Measurements from ENCODE around the gene POU4F2.

Gene POU4F2

DNA sequence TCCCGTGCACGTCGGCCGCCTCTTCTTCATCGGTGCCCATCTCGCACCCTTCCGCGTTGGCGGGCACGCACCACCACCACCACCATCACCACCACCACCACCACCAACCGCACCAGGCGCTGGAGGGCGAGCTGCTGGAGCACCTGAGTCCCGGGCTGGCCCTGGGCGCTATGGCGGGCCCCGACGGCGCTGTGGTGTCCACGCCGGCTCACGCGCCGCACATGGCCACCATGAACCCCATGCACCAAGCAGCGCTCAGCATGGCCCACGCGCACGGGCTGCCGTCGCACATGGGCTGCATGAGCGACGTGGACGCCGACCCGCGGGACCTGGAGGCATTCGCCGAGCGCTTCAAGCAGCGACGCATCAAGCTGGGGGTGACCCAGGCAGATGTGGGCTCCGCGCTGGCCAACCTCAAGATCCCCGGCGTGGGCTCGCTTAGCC is 1.4 kb downstream of the POU4F2 start:
- Histone ChIP-seq H3K4me3 (no peak overlapping the region), H3K4me2 (no peak overlapping the region), H3K9ac (no peak overlapping the region), H3K27me3 (no peaks in the 10 kb centered on the region), H3K4me1 (no peaks in the 10 kb centered on the region), H3K27ac (no peak overlapping the region), H3K9me3 (peaks cover 40% of the 10 kb centered on the region), H4K20me1 (no peaks in the 10 kb centered on the region), H3K36me3 (no peaks in the 10 kb centered on the region)
- no peak for TF ChIP-seq Cebpa-rat (IDR thresholded peaks at IDR 0.05)

DNA sequence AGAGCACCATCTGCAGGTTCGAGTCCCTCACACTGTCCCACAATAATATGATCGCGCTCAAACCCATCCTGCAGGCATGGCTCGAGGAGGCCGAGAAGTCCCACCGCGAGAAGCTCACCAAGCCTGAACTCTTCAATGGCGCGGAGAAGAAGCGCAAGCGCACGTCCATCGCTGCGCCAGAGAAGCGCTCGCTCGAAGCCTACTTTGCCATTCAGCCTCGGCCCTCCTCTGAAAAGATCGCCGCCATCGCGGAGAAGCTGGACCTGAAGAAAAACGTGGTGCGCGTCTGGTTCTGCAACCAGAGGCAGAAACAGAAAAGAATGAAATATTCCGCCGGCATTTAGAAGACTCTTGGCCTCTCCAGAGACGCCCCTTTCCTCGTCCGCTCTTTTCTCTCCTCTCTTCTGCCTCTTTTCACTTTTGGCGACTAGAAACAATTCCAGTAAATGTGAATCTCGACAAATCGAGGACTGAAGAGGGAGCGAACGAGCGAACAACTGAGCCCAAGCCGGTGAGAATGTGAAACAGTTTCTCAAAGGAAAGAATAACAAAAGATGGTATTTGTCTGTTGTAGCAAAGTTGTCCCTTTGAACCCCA is 1.9 kb downstream of the POU4F2 start:
- Histone ChIP-seq H3K27me3 (no peaks in the 10 kb centered on the region), H3K9me3 (peaks cover 40% of the 10 kb centered on the region), H3K27ac (no peak overlapping the region), H3K36me3 (no peaks in the 10 kb centered on the region), H3K9ac (no peak overlapping the region), H3K4me1 (no peaks in the 10 kb centered on the region), H3K4me3 (no peak overlapping the region), H3K4me2 (no peak overlapping the region), H4K20me1 (no peaks in the 10 kb centered on the region)
- no peak for TF ChIP-seq Cebpa-rat (IDR thresholded peaks at IDR 0.05)

DNA sequence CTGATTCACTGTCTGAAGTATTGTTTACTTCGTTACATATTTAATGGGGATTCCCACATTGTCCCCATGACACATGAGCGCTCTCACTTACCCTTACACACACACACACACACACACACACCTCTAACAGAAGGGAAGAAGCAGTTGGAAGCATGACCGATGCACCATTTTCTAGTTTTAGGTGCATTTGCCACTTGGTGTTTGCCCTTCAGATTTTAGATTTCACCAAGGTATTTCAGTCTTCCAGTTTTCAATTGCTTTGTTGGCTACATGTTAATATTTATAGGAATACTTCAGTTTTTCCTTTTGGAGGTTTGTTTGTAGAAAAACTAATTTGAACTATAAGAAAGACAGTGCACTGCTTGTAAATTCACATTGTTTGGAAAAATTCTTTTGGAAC is 3.1 kb downstream of the POU4F2 start:
- Histone ChIP-seq H3K27me3 (no peaks in the 10 kb centered on the region), H3K4me2 (no peak overlapping the region), H3K9me3 (peaks cover 39% of the 10 kb centered on the region), H3K36me3 (no peaks in the 10 kb centered on the region), H3K4me1 (no peaks in the 10 kb centered on the region), H3K4me3 (no peak overlapping the region), H4K20me1 (no peaks in the 10 kb centered on the region), H3K9ac (no peak overlapping the region), H3K27ac (no peak overlapping the region)
- TF ChIP-seq Cebpa-rat (IDR thresholded peaks at IDR 0.05), result no peak

DNA sequence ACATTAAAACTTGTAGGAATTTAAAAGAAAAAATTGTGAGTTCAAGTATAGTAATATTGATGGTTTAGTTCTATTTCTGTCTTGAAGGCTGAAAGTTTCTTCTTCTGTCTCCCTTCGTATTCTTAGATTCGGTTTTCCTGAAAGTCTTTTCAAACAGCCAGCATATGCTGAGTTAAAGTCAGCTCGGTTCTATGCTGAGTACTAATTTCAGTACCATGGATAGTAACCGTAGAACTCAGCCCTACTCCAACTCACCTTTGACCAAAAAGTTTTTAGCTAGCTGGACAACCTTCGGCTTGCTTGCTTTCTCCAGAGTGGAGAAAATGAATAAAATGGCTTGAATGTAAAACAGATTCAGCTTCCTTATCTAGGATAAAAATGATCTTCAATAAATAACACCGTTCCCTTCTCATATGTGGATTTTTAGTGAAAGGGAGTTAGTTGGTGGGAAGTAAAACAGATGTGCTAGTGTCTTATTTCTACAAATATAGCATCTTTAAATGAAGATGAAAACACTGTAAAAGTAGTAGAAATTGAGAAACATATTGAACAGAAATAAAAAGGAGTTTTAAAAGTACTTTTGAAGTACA is 5.2 kb downstream of the POU4F2 start:
- TF ChIP-seq Cebpa-rat (IDR thresholded peaks at IDR 0.05), result no peak
- Histone ChIP-seq H3K27me3 (no peaks in the 10 kb centered on the region), H3K36me3 (no peaks in the 10 kb centered on the region), H3K4me3 (no peak overlapping the region), H3K4me1 (no peaks in the 10 kb centered on the region), H3K4me2 (no peak overlapping the region), H3K27ac (no peak overlapping the region), H3K9me3 (peaks cover 17% of the 10 kb centered on the region), H3K9ac (no peak overlapping the region), H4K20me1 (no peaks in the 10 kb centered on the region)

DNA sequence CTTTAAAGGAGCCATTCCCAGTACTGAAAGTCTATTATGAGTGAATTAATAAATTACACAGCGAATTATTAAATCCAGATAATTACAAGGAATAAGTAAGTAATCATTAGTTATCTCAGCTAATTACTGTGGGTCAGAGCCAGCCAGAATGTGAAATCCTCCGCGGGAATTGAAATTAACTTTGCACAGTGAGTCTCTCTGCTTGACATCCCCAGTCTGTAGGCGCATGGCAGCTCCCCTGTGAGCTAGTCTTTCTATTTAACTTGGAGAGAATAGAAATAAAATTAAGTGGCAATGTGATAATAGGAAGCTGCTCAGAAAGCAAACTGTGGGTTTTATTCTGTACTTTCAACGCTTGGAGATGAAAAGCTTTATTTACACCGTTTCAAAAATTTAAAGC is 7.2 kb downstream of the POU4F2 start:
- Histone ChIP-seq H3K27ac (no peak overlapping the region), H3K9ac (no peak overlapping the region), H4K20me1 (no peaks in the 10 kb centered on the region), H3K4me3 (no peak overlapping the region), H3K4me2 (no peak overlapping the region), H3K4me1 (no peaks in the 10 kb centered on the region), H3K9me3 (no peaks in the 10 kb centered on the region), H3K27me3 (no peaks in the 10 kb centered on the region), H3K36me3 (no peaks in the 10 kb centered on the region)
- TF ChIP-seq Cebpa-rat (IDR thresholded peaks at IDR 0.05), result no peak

DNA sequence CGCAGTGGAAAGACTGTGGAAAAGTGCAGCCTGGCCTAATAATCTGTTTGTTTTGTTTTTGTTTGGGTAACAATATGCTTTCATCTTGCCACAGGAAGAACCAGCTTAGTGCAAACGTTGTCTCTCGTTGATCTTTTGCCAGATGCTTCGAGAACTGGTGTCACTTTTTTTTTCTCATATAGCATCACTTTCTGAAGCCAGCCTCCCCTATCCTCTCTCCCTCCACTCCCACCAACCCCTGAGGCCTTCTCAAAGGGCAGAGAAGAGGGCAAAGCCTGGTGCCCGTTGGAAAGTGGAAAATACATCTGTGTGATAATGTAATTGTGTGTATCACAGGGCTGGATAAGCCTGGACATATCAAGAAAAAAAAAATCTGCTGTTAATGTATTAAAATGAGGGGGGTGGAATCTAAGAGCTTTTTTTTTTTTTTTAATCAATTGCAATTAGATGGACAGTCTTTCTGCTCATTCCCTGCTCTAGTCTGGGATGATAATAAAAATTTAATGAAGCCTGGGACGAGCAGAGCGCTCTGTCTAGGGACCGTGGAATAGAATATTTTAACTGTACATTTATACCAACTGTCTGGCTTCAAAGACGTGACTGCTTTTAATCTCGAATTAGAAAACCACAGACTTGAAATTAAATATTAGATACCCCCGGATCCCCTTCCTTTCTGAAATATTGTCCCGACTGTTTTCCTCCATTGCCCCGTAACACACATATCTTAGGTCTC is 8.1 kb downstream of the POU4F2 start:
- no peaks in the 10 kb centered on the region for H3K36me3 ChIP-seq
- no peaks in the 10 kb centered on the region for H3K4me1 ChIP-seq
- no peaks in the 10 kb centered on the region for H4K20me1 ChIP-seq
- no peak overlapping the region for H3K4me3 ChIP-seq
- no peaks in the 10 kb centered on the region for H3K27me3 ChIP-seq
- H3K27ac ChIP-seq, result no peak overlapping the region
- no peak overlapping the region for H3K9ac ChIP-seq
- no peaks in the 10 kb centered on the region for H3K9me3 ChIP-seq
- H3K4me2 ChIP-seq, result no peak overlapping the region
- no peak for TF ChIP-seq Cebpa-rat (IDR thresholded peaks at IDR 0.05)

DNA sequence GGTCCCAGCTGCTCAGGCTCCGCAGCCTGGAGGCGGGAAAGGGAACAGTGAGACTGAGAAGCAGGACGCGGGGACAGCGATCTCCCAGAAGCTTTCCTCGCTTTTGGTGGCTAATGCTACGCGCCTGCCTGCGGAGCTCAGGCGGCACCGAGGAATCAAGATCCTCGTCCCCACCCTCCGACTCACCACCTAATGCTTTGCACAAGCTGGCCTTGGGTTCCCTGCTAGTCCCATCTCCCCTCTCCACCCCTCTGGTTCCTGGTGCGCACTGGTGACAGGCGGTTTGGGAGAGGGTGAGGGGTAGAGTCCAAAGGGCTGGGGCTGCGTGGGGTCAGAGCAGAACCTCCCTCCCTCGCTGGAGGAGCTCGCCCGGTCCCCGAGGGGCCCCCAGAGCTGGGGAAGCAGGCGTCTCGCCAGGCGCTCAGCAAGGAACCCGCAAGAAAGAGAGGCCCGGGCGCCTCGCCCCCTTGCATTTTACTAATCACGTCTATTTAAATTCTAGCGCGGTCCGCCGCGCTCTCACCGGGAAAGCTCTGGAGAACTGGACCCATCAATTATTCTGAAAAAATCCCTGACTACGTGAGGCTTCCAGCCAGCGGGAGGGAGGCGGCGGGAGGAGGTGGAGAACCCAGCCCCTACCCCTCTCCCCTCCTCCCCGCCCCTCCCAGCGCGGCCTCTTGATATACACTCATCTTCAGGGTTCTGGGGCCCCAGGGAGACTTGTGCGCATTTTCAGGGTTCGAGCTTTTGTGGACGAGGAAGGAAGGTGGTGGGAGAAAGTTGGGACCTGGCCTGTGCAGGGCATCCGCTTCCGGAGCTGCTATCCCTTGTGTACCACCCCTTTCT is 9.1 kb downstream of the POU4F2 start:
- Histone ChIP-seq H3K27ac (no peak overlapping the region), H3K4me1 (no peaks in the 10 kb centered on the region), H3K4me3 (no peak overlapping the region), H3K4me2 (no peak overlapping the region), H3K9me3 (no peaks in the 10 kb centered on the region), H3K27me3 (no peaks in the 10 kb centered on the region), H4K20me1 (no peaks in the 10 kb centered on the region), H3K9ac (no peak overlapping the region), H3K36me3 (no peaks in the 10 kb centered on the region)
- no peak for TF ChIP-seq Cebpa-rat (IDR thresholded peaks at IDR 0.05)

DNA sequence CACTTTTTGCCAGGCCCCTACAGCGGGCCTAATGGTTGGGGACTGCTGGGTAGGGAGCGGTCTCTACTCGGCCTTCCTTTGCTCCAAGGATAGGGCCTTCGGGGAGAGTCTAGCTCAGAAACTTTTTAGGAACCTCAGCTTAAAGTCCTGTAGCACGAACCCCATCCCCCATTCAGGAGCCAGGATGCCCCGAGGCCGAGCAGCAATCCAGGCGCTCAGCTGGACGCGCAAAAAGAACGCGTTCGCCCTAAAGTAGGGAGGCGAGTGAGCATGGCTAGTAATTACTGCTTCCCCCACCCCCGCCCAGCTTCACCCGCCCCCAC is 9.7 kb downstream of the POU4F2 start:
- H3K9me3 ChIP-seq, result no peaks in the 10 kb centered on the region
- H3K4me2 ChIP-seq, result no peak overlapping the region
- H3K27ac ChIP-seq, result no peak overlapping the region
- H3K36me3 ChIP-seq, result no peaks in the 10 kb centered on the region
- H4K20me1 ChIP-seq, result no peaks in the 10 kb centered on the region
- H3K27me3 ChIP-seq, result no peaks in the 10 kb centered on the region
- no peak overlapping the region for H3K9ac ChIP-seq
- H3K4me3 ChIP-seq, result no peak overlapping the region
- no peak for TF ChIP-seq Cebpa-rat (IDR thresholded peaks at IDR 0.05)
- no peaks in the 10 kb centered on the region for H3K4me1 ChIP-seq

DNA sequence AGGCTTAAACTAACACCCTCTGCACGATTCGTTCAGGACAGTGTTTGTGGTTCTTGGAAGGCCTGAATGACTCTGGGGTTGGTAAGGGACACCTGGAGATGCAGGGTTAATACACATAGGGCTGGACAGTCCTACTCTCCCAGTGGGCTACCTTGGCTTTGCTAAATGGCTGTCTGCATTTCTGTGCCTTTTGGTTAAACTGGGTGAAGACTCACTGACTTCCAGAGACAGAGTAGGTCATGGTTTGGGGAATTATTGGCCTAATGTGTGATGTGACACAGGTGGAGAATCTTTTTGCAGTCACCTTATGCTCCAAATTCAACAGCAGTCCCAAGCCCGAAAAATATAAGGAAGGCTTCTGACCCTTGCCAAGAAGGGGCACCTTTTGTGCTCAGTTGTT is 10.5 kb downstream of the POU4F2 start:
- Histone ChIP-seq H3K27me3 (no peaks in the 10 kb centered on the region), H3K4me2 (no peak overlapping the region)

DNA sequence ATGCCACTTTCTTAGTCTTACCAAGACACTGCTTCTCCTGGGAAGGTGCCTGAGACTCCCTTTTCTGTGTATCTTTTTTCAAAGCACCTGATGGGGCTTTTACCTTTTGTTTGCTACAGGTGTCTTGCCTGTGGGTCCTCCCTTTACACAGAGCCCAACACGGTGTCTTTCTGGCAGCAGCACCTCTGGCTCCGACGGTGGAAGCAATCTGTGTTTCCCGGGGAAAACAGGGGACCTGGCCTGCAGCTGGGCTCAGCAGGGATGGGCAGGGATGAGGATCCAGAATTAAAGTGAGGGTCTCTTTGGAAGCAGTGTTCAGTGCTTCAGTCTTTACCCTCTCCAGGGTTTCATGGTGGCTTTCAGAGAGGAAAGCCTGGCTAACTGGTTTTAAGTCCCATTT is 11.3 kb downstream of the POU4F2 start:
- TF ChIP-seq Cebpa-rat (IDR thresholded peaks at IDR 0.05), result no peak
- Histone ChIP-seq H3K4me1 (no peaks in the 10 kb centered on the region), H3K9ac (no peak overlapping the region), H3K9me3 (no peaks in the 10 kb centered on the region), H3K36me3 (no peaks in the 10 kb centered on the region), H4K20me1 (no peaks in the 10 kb centered on the region), H3K4me3 (no peak overlapping the region), H3K27ac (no peak overlapping the region), H3K27me3 (no peaks in the 10 kb centered on the region), H3K4me2 (no peak overlapping the region)

More for the DNA sequence above, 10.5 kb downstream of the POU4F2 start:
- H3K27ac ChIP-seq, result no peak overlapping the region
- H4K20me1 ChIP-seq, result no peaks in the 10 kb centered on the region
- no peak for TF ChIP-seq Cebpa-rat (IDR thresholded peaks at IDR 0.05)
- no peak overlapping the region for H3K9ac ChIP-seq
- H3K4me1 ChIP-seq, result no peaks in the 10 kb centered on the region
- no peak overlapping the region for H3K4me3 ChIP-seq
- H3K9me3 ChIP-seq, result no peaks in the 10 kb centered on the region
- no peaks in the 10 kb centered on the region for H3K36me3 ChIP-seq

Data from BLaER1 (cell line).